Prostate gland (tissue), 2 donors: ENCODE data around the gene CNTNAP2. TPM values are rescaled to one million over a fixed set of nuclear protein-coding genes. Genes with fewer than 3 reads are reported as not detected.

Experiments
- DNase-seq: peaks from one replicate; pipeline ENCODE4 v3.0.0-alpha.2; 2019; ENCODE audit warnings: low spot score
- H3K27ac ChIP-seq, 2 donors: fragments of 200-600 bp; sonication (generic); 2 replicates each; pipeline ENCODE4 v1.5.1; 2017 to 2019
- H3K27me3 ChIP-seq: fragments of 200-600 bp; sonication (generic); replicated peaks from 2 replicates; pipeline ENCODE4 v1.5.1; 2019; ENCODE audit not compliant: insufficient read depth
- H3K36me3 ChIP-seq, 2 donors: fragments of 200-600 bp; sonication (generic); 1 replicate in 1 of 2; 2 replicates in 1 of 2; pipeline versions ENCODE4 v1.5.1 to v1.8.1; 2017 to 2019
- H3K4me1 ChIP-seq: fragments of 200-600 bp; sonication (generic); replicated peaks from 2 replicates; pipeline ENCODE4 v1.5.1; 2019
- H3K4me3 ChIP-seq, 2 donors: fragments of 200-600 bp; sonication (generic); 2 replicates each; pipeline ENCODE4 v1.5.1; 2017 to 2019
- H3K9me3 ChIP-seq: fragments of 200-600 bp; sonication (generic); 2 replicates; pipeline ENCODE4 v1.5.1; 2017
- CTCF ChIP-seq, 4 experiments: fragments of 200-600 bp in 2 of 4; fragments of 450-650 bp in 2 of 4; sonication (generic) in 2 of 4; IDR thresholded peaks; 1 replicate in 3 of 4; 2 replicates in 1 of 4; pipeline ENCODE4 v1.5.1; 2016 to 2019; ENCODE audit warnings: antibody characterized with exemption in 4 of 4, mild to moderate bottlenecking in 2 of 4, moderate library complexity in 2 of 4
- POLR2A ChIP-seq: fragments of 450-650 bp; IDR thresholded peaks from one replicate; pipeline ENCODE4 v1.6.1; 2016; ENCODE audit warnings: antibody characterized with exemption, mild to moderate bottlenecking
- POLR2AphosphoS5 ChIP-seq: sonication (generic); formaldehyde crosslinking; IDR thresholded peaks from one replicate; pipeline ENCODE4 v1.6.1; 2017; ENCODE audit warnings: antibody characterized with exemption
- WGBS: methylation state at CpG from one replicate; pipeline ENCODE4 v1.1.5; 2018; 5-methylcytosine and 5-hydroxymethylcytosine counted together
- intact Hi-C: fragments of 100-400 bp; cut with DNase I; formaldehyde crosslinking; loops from one replicate; pipeline ENCODE4 v1.14.2; 2022
- total RNA-seq, 2 donors: library from RNA; depleted of rRNA; stranded (reverse); fragments of >200 nt; gene quantifications; one replicate each; pipeline ENCODE4 v1.1.0, GENCODE V29; 2016

The CNTNAP2 gene
- total RNA-seq, 2 donors from 2014 or later: 10.6 to 43.7 TPM

- Histone ChIP-seq H3K27me3 (no peaks in the 10 kb centered on the region), H3K36me3 (no peaks in the 10 kb centered on the region), H3K4me3 (no peak overlapping the region), H3K4me1 (no peaks in the 10 kb centered on the region), H3K27ac (no peak overlapping the region), H3K9me3 (no peaks in the 10 kb centered on the region)
- no peak for DNase-seq
- TF ChIP-seq POLR2AphosphoS5: no peak
- no peak for TF ChIP-seq POLR2A
- TF ChIP-seq CTCF (IDR thresholded peaks at IDR 0.05): no peak
- intact Hi-C loops: no loop called here
These were observed 1035.1 kb downstream of the CNTNAP2 start for GRCh38 chr7:147151661-147152060.

- TF ChIP-seq CTCF (IDR thresholded peaks at IDR 0.05) (no peak), POLR2A (no peak), POLR2AphosphoS5 (no peak)
- no peak for DNase-seq
- 96% methylated on average over 3 of the region's 3 CpGs for WGBS
These were observed 1037.0 kb downstream of the CNTNAP2 start for GRCh38 chr7:147153571-147153970.

GRCh38 chr7:147161405-147161804 lies 1044.8 kb downstream of the CNTNAP2 start:
- Histone ChIP-seq H3K9me3 (no peaks in the 10 kb centered on the region), H3K36me3 (no peaks in the 10 kb centered on the region), H3K4me1 (no peaks in the 10 kb centered on the region), H3K27me3 (no peaks in the 10 kb centered on the region), H3K27ac (no peak overlapping the region), H3K4me3 (no peak overlapping the region)
- TF ChIP-seq CTCF (IDR thresholded peaks at IDR 0.05) (no peak), POLR2AphosphoS5 (no peak), POLR2A (no peak)
- WGBS: 95% methylated on average over 1 of the region's 1 CpG
- intact Hi-C loops: no loop called here
- no peak for DNase-seq

More at GRCh38 chr7:147153571-147153970, 1037.0 kb downstream of the CNTNAP2 start:
- intact Hi-C loops: no loop called here
- no peaks in the 10 kb centered on the region for H3K9me3 ChIP-seq
- H3K27me3 ChIP-seq: no peaks in the 10 kb centered on the region
- no peak overlapping the region for H3K4me3 ChIP-seq
- H3K36me3 ChIP-seq: no peaks in the 10 kb centered on the region
- no peaks in the 10 kb centered on the region for H3K4me1 ChIP-seq
- no peak overlapping the region for H3K27ac ChIP-seq

GRCh38 chr7:147170341-147171012 lies 1053.9 kb downstream of the CNTNAP2 start:
- no peaks in the 10 kb centered on the region for H3K36me3 ChIP-seq
- no peak for DNase-seq
- intact Hi-C loops: no loop called here
- no peaks in the 10 kb centered on the region for H3K4me1 ChIP-seq
- 95% methylated on average over 11 of the region's 14 CpGs for WGBS
- H3K27ac ChIP-seq: no peak overlapping the region
- TF ChIP-seq CTCF (IDR thresholded peaks at IDR 0.05) (no peak), POLR2AphosphoS5 (no peak), POLR2A (no peak)
- no peak overlapping the region for H3K4me3 ChIP-seq
- H3K9me3 ChIP-seq: no peaks in the 10 kb centered on the region
- H3K27me3 ChIP-seq: no peaks in the 10 kb centered on the region

- H3K9me3 ChIP-seq: no peaks in the 10 kb centered on the region
- H3K4me1 ChIP-seq: no peaks in the 10 kb centered on the region
- no peaks in the 10 kb centered on the region for H3K27me3 ChIP-seq
- no peak overlapping the region for H3K4me3 ChIP-seq
- TF ChIP-seq POLR2A (no peak), POLR2AphosphoS5 (no peak), CTCF (IDR thresholded peaks at IDR 0.05) (no peak)
- intact Hi-C loops: no loop called here
- no peaks in the 10 kb centered on the region for H3K36me3 ChIP-seq
- no peak for DNase-seq
- WGBS: 89% methylated on average over 4 of the region's 6 CpGs
- H3K27ac ChIP-seq: no peak overlapping the region
These were observed 1054.4 kb downstream of the CNTNAP2 start for GRCh38 chr7:147171013-147171391.
